Measurements from ENCODE around the gene RBFOX2.

RBFOX2 gene

DNA sequence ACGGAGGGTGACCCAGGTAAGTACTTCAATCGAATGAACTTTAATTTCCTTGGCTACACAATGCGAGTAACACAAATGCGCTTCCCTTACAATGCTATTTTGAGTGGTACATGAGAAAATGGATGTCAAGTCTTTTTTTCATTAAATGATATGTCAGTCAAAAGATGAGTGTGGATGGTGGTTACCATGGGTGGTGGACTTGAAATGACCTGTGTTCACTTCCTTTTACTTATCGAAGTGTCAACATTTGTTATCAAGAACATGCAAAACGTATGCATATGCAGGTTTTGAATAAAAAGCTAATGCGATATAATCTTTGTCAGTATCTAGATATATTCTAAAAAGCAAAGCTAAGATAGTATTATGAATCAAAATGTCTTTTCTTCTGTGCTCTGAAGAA lies 319.7 kb downstream of the RBFOX2 start:
- TF ChIP-seq TAF1 (IDR thresholded peaks at IDR 0.05; ENCODE audit: borderline replicate concordance, insufficient read depth, low read length) (no peak), SIN3A (IDR thresholded peaks at IDR 0.05; ENCODE audit: borderline replicate concordance, insufficient read depth, low read length) (no peak), FOXP2 (optimal IDR thresholded peaks at IDR 0.05; ENCODE audit: borderline replicate concordance, extremely low read depth, extremely low read length, insufficient read depth) (no peak), POLR2AphosphoS5 (IDR thresholded peaks at IDR 0.05; ENCODE audit: low read depth, low read length) (no peak)
- TF ChIP-seq, protein P1, sequence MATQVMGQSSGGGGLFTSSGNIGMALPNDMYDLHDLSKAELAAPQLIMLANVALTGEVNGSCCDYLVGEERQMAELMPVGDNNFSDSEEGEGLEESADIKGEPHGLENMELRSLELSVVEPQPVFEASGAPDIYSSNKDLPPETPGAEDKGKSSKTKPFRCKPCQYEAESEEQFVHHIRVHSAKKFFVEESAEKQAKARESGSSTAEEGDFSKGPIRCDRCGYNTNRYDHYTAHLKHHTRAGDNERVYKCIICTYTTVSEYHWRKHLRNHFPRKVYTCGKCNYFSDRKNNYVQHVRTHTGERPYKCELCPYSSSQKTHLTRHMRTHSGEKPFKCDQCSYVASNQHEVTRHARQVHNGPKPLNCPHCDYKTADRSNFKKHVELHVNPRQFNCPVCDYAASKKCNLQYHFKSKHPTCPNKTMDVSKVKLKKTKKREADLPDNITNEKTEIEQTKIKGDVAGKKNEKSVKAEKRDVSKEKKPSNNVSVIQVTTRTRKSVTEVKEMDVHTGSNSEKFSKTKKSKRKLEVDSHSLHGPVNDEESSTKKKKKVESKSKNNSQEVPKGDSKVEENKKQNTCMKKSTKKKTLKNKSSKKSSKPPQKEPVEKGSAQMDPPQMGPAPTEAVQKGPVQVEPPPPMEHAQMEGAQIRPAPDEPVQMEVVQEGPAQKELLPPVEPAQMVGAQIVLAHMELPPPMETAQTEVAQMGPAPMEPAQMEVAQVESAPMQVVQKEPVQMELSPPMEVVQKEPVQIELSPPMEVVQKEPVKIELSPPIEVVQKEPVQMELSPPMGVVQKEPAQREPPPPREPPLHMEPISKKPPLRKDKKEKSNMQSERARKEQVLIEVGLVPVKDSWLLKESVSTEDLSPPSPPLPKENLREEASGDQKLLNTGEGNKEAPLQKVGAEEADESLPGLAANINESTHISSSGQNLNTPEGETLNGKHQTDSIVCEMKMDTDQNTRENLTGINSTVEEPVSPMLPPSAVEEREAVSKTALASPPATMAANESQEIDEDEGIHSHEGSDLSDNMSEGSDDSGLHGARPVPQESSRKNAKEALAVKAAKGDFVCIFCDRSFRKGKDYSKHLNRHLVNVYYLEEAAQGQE (IDR thresholded peaks at IDR 0.05; ENCODE audit: insufficient read depth in 1 of 2, low read depth in 2 of 2, low read length in 2 of 2): no peak

DNA sequence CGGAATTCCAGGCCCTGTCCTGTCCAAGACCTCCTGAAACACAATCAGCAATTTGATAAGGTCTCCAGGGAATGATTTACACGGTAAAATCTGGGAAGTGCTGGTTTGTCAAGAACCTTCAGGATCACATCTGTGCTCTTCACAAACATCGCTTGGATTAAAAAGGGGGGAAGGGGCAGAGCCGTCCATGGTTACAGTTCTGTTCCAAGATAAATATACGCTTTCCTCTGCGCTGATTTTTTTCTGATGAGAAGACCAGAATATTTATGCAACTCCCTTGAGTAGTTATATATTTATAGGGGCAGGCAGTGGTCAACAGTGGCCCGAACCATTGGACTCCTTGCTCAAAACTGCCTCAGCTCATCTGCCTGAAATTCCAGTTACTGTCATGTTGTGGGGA lies 320.2 kb downstream of the RBFOX2 start:
- TF ChIP-seq FOXP2 (optimal IDR thresholded peaks at IDR 0.05; ENCODE audit: borderline replicate concordance, extremely low read depth, extremely low read length, insufficient read depth) (no peak), POLR2AphosphoS5 (IDR thresholded peaks at IDR 0.05; ENCODE audit: low read depth, low read length) (no peak), TAF1 (IDR thresholded peaks at IDR 0.05; ENCODE audit: borderline replicate concordance, insufficient read depth, low read length) (no peak), SIN3A (IDR thresholded peaks at IDR 0.05; ENCODE audit: borderline replicate concordance, insufficient read depth, low read length) (no peak)
- TF ChIP-seq, protein P1 (IDR thresholded peaks at IDR 0.05; ENCODE audit: insufficient read depth in 1 of 2, low read depth in 2 of 2, low read length in 2 of 2): no peak

DNA sequence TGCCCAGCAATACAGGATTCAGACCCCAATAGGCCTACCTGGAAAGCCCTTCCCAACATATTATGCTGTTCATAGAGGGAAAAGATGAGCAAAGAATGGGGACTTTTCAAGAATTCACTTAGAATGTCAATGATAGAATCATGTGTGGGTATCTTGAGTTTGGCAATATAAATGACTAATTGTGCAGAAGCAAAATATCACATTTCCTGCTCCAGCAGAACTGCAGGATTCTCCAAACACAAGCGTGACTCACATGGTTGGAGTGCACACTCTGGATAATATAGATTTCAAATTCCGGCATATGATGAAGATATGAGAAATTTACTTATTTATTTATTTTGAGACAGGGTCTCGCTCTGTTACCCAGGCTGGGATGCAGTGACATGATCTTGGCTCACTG lies 323.5 kb downstream of the RBFOX2 start:
- TF ChIP-seq, protein P1 (IDR thresholded peaks at IDR 0.05; ENCODE audit: insufficient read depth in 1 of 2, low read depth in 2 of 2, low read length in 2 of 2): no peak

DNA sequence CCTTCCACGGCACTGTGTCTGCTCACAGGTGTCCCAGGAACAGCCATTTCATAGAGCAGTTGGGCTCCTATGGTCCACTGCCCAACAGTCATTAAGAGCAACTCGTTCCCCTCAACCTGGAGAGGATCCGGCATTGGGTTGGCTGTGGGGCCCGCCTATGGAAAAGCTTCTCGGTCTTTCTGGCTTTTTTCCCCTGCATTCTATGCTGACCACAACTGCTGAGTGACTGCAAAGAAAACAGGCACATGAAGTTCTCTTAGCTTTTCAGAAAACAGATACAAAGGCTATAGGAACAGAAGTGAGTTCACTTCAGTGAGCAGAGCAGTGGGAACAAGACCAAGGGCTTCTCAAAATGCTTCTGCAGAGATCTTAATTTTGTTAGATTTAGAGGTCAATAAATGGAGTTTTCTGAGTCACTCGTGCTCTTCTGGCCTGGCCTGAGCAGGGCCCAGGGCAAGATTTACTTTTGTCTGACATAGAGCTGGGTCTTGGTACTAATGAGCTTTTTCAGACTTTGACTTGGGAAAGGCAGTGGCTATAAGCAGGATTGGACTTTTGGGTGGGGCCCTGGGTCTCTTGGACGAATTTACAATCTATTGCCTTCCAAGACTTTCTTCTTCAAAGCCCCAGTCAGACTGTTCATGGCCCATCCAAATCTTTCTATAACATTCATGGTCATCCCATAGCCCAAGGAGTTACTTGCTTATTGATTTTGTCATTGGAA lies 324.6 kb downstream of the RBFOX2 start:
- TF ChIP-seq SIN3A (IDR thresholded peaks at IDR 0.05; ENCODE audit: borderline replicate concordance, insufficient read depth, low read length) (no peak), FOXP2 (optimal IDR thresholded peaks at IDR 0.05; ENCODE audit: borderline replicate concordance, extremely low read depth, extremely low read length, insufficient read depth) (no peak)

DNA sequence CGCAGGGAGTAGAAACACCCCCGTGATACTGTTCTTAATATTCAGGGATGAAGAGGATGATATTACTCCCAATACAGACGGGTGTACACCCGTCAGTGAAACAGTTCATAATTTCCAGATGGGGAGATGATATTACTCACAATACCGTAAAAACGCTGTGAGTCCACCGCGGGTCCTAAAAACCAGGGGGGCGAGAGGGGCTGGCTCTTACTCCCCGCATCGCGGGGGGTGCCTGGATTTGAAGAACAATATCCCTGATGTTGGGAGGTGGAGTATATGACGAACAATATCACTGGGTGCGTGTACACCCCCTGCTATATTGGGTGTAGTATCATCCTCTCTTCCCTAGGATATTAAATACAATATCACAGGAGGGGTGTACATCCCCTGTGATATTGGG lies 331.5 kb downstream of the RBFOX2 start:
- TF ChIP-seq TAF1 (IDR thresholded peaks at IDR 0.05; ENCODE audit: borderline replicate concordance, insufficient read depth, low read length) (no peak), POLR2AphosphoS5 (IDR thresholded peaks at IDR 0.05; ENCODE audit: low read depth, low read length) (no peak), SIN3A (IDR thresholded peaks at IDR 0.05; ENCODE audit: borderline replicate concordance, insufficient read depth, low read length) (no peak), FOXP2 (optimal IDR thresholded peaks at IDR 0.05; ENCODE audit: borderline replicate concordance, extremely low read depth, extremely low read length, insufficient read depth) (no peak)
- TF ChIP-seq, protein P1 (IDR thresholded peaks at IDR 0.05; ENCODE audit: insufficient read depth in 1 of 2, low read depth in 2 of 2, low read length in 2 of 2): no peak
